GM18909 (cell line): ENCODE results near the gene RSPH4A.
"Not testable (repeated sequence)": the region's sequence is repeated elsewhere in the genome, so short reads cannot be mapped to it uniquely, and the experiment has no call there.

Experiments
- ATAC-seq: cut with Tn5 transposase; IDR thresholded peaks from one replicate; pipeline ENCODE4 v1.9.1; 2021; ENCODE audit warnings: mild to moderate bottlenecking; ENCODE audit not compliant: unreplicated experiment, poor library complexity

The RSPH4A gene

GRCh38 chr6:116615937-116616736, at the start of gene RSPH4A:
TSS of gene RSPH4A (plus strand) at chr6:116616479. CDS start at chr6:116616624, 145 bp downstream.
- ATAC-seq, result peak; percentile 99

- ATAC-seq, result no peak
Observed at GRCh38 chr6:116568111-116568510, 48.2 kb upstream of the RSPH4A start.

GRCh38 chr6:116568821-116569755, 47.2 kb upstream of the RSPH4A start:
- no peak for ATAC-seq

- peak; percentile 97 for ATAC-seq
Observed at GRCh38 chr6:116570856-116571682, 45.2 kb upstream of the RSPH4A start, which contains the start of gene RWDD1. TSS of gene RWDD1 (plus strand) at chr6:116571504. CDS start at chr6:116571583, 79 bp downstream.

GRCh38 chr6:116571683-116572000, 44.6 kb upstream of the RSPH4A start:
- no peak for ATAC-seq

- ATAC-seq, result no peak
Observed at GRCh38 chr6:116572162-116572561, 44.1 kb upstream of the RSPH4A start.

- no peak for ATAC-seq
Observed at GRCh38 chr6:116575227-116575626, 41.1 kb upstream of the RSPH4A start.

GRCh38 chr6:116577486-116577885, 38.8 kb upstream of the RSPH4A start:
- ATAC-seq, result no peak

GRCh38 chr6:116578335-116578734, 37.9 kb upstream of the RSPH4A start:
- ATAC-seq, result no peak

GRCh38 chr6:116579143-116579542, 37.1 kb upstream of the RSPH4A start:
- no peak for ATAC-seq

GRCh38 chr6:116580198-116580597, 36.1 kb upstream of the RSPH4A start:
- ATAC-seq, result no peak

- no peak for ATAC-seq
Observed at GRCh38 chr6:116586276-116586675, 30.0 kb upstream of the RSPH4A start.

- no peak for ATAC-seq
Observed at GRCh38 chr6:116586738-116587137, 29.5 kb upstream of the RSPH4A start.

- ATAC-seq, result no peak
Observed at GRCh38 chr6:116595247-116595646, 21.0 kb upstream of the RSPH4A start.

GRCh38 chr6:116596815-116597214, 19.5 kb upstream of the RSPH4A start:
- ATAC-seq, result no peak

GRCh38 chr6:116603916-116604315, 12.4 kb upstream of the RSPH4A start:
- ATAC-seq, result not testable (repeated sequence)

GRCh38 chr6:116604868-116605267, 11.4 kb upstream of the RSPH4A start:
- ATAC-seq, result not testable (repeated sequence)

GRCh38 chr6:116605935-116606334, 10.3 kb upstream of the RSPH4A start:
- ATAC-seq, result no peak

- no peak for ATAC-seq
Observed at GRCh38 chr6:116611056-116611455, 5.2 kb upstream of the RSPH4A start.

- ATAC-seq, result peak; percentile 27
Observed at GRCh38 chr6:116616737-116617053, 416 bp downstream of the RSPH4A start.
